Measurements from ENCODE around the gene CTNND1.

- no peak for TF ChIP-seq POLR2A (IDR thresholded peaks at IDR 0.05)
- TF ChIP-seq, protein P1, sequence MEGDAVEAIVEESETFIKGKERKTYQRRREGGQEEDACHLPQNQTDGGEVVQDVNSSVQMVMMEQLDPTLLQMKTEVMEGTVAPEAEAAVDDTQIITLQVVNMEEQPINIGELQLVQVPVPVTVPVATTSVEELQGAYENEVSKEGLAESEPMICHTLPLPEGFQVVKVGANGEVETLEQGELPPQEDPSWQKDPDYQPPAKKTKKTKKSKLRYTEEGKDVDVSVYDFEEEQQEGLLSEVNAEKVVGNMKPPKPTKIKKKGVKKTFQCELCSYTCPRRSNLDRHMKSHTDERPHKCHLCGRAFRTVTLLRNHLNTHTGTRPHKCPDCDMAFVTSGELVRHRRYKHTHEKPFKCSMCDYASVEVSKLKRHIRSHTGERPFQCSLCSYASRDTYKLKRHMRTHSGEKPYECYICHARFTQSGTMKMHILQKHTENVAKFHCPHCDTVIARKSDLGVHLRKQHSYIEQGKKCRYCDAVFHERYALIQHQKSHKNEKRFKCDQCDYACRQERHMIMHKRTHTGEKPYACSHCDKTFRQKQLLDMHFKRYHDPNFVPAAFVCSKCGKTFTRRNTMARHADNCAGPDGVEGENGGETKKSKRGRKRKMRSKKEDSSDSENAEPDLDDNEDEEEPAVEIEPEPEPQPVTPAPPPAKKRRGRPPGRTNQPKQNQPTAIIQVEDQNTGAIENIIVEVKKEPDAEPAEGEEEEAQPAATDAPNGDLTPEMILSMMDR (IDR thresholded peaks at IDR 0.05), result no peak
- TF ChIP-seq EP300 (IDR thresholded peaks at IDR 0.05; ENCODE audit: low read depth), result no peak
Observed at GRCh38 chr11:57787920-57788702, 26.5 kb downstream of the CTNND1 start.

Measured in transverse colon (tissue), 3 donors.